Left lung (tissue), 10 donors: ENCODE results near the gene ICAM4. TPM values are rescaled to one million over a fixed set of nuclear protein-coding genes. Genes with fewer than 3 reads are reported as not detected.

Source experiments
- ATAC-seq: fragments of 200-7000 bp; cut with Tn5 transposase; one replicate; pipeline ENCODE4 v1.9.1; 2020; ENCODE audit warnings: moderate library complexity
- DNase-seq, 4 donors: peaks; one replicate each; pipeline ENCODE4 v3.0.0-alpha.2; 2013 to 2020
- H3K27ac ChIP-seq, 2 donors: fragments of 200-600 bp; sonication (generic) in 1 of 2; one replicate each; pipeline versions ENCODE4 v1.5.0 to v1.8.0; 2020 to 2021
- H3K27me3 ChIP-seq, 2 donors: fragments of 200-600 bp; sonication (generic) in 1 of 2; one replicate each; pipeline versions ENCODE4 v1.5.0 to v1.8.0; 2020 to 2021
- H3K36me3 ChIP-seq, 2 donors: fragments of 200-600 bp; sonication (generic) in 1 of 2; one replicate each; pipeline versions ENCODE4 v1.5.0 to v1.8.0; 2020 to 2021
- H3K4me1 ChIP-seq, 2 donors: fragments of 200-600 bp; one replicate each; pipeline ENCODE4 v1.8.0; 2021
- H3K4me3 ChIP-seq, 2 donors: fragments of 200-600 bp; sonication (generic) in 1 of 2; one replicate each; pipeline versions ENCODE4 v1.5.0 to v1.8.0; 2020 to 2021; ENCODE audit warnings: mild to moderate bottlenecking in 1 of 2
- H3K9me3 ChIP-seq, 2 donors: fragments of 200-600 bp; sonication (generic) in 1 of 2; one replicate each; pipeline versions ENCODE4 v1.5.0 to v1.8.0; 2020 to 2021
- CTCF ChIP-seq, 2 donors: fragments of 200-600 bp; sonication (generic) in 1 of 2; IDR thresholded peaks; one replicate each; pipeline versions ENCODE4 v1.5.0 to v1.8.0; 2021; ENCODE audit warnings: antibody characterized with exemption in 2 of 2
- intact Hi-C, 2 donors: fragments of 100-400 bp; cut with DNase I; formaldehyde crosslinking; loops; one replicate each; pipeline versions ENCODE4 v1.11.2 to v1.14.2; 2022
- polyA plus RNA-seq, 6 donors: library from polyadenylated mRNA; unstranded; fragments of 120-200 nt; gene quantifications; one replicate each; pipeline ENCODE4 v1.2.1, GENCODE V29; 2013; ENCODE audit not compliant: insufficient read length in 6 of 6
- total RNA-seq, 2 donors: library from RNA; stranded (reverse); fragmentation: NEBNext Ultra II Directional; extraction: Animal tissue kit (Norgen Biotek cat#: 25700); gene quantifications; one replicate each; pipeline ENCODE4 v1.2.1, GENCODE V29; 2021
- donor health status: DM: no; HTN: yes; CAD: no.
- donor health status: DM: no; HTN: no; CAD: no.

Gene ICAM4
- total and polyA plus RNA-seq, 8 donors: 4.5 to 25.3 (median 14.7) TPM

GRCh38 chr19:10252707-10253106 is 34.0 kb upstream of the ICAM4 start:
- Histone ChIP-seq H3K27ac (peak overlapping the region in 1 of 2 donors; percentile 77), H3K9me3 (no peaks in the 10 kb centered on the region), H3K4me3 (peak overlapping the region; percentile 80 to 81), H3K27me3 (no peaks in the 10 kb centered on the region), H3K4me1 (peaks cover 3 to 27% of the 10 kb centered on the region in 2 donors), H3K36me3 (peaks cover 0 to 39% of the 10 kb centered on the region in 2 donors)
- intact Hi-C loops: no loop called here
- no peak for TF ChIP-seq CTCF (IDR thresholded peaks at IDR 0.05)
- DNase-seq (no peak), ATAC-seq (no peak)

- no peak for DNase-seq
- no peak overlapping the region for H3K27ac ChIP-seq
- ATAC-seq: no peak
- H3K9me3 ChIP-seq: no peaks in the 10 kb centered on the region
- H3K36me3 ChIP-seq: peaks cover 0 to 51% of the 10 kb centered on the region in 2 donors
- H3K27me3 ChIP-seq: no peaks in the 10 kb centered on the region
- no peak for TF ChIP-seq CTCF (IDR thresholded peaks at IDR 0.05)
- intact Hi-C loops: no loop called here
- peaks cover 3 to 29% of the 10 kb centered on the region in 2 donors for H3K4me1 ChIP-seq
- H3K4me3 ChIP-seq: no peak overlapping the region
Observed at GRCh38 chr19:10254244-10254643, 32.5 kb upstream of the ICAM4 start.

- TF ChIP-seq CTCF (IDR thresholded peaks at IDR 0.05): no peak
- Histone ChIP-seq H3K36me3 (peaks cover 0 to 51% of the 10 kb centered on the region in 2 donors), H3K9me3 (no peaks in the 10 kb centered on the region), H3K27me3 (no peaks in the 10 kb centered on the region), H3K27ac (no peak overlapping the region), H3K4me1 (peaks cover 3 to 31% of the 10 kb centered on the region in 2 donors), H3K4me3 (no peak overlapping the region)
- DNase-seq (no peak), ATAC-seq (no peak)
- intact Hi-C loops: loop anchor here (5.0 kb wide), 2 partner anchors 127 to 137 kb away; partner anchors contain the start of gene TYK2 (in 1 of the 2)
Observed at GRCh38 chr19:10255358-10255757, 31.4 kb upstream of the ICAM4 start.

- Histone ChIP-seq H3K4me1 (peaks cover 0 to 26% of the 10 kb centered on the region in 2 donors), H3K36me3 (peaks cover 0 to 51% of the 10 kb centered on the region in 2 donors), H3K27ac (no peak overlapping the region), H3K4me3 (no peak overlapping the region), H3K9me3 (no peaks in the 10 kb centered on the region), H3K27me3 (no peaks in the 10 kb centered on the region)
- TF ChIP-seq CTCF (IDR thresholded peaks at IDR 0.05): no peak
- DNase-seq (no peak), ATAC-seq (no peak)
- intact Hi-C loops: loop anchor here (5.0 kb wide), 2 partner anchors 126 to 136 kb away; partner anchors contain the start of gene TYK2 (in 1 of the 2)
Observed at GRCh38 chr19:10256551-10256950, 30.2 kb upstream of the ICAM4 start.

GRCh38 chr19:10256970-10257615 is 29.7 kb upstream of the ICAM4 start:
- intact Hi-C loops: loop anchor here (5.0 kb wide), 2 partner anchors 125 to 135 kb away; partner anchors contain the start of gene TYK2 (in 1 of the 2)
- Histone ChIP-seq H3K27me3 (no peaks in the 10 kb centered on the region), H3K4me3 (no peak overlapping the region), H3K36me3 (peaks cover 0 to 51% of the 10 kb centered on the region in 2 donors), H3K4me1 (peaks cover 0 to 26% of the 10 kb centered on the region in 2 donors), H3K9me3 (no peaks in the 10 kb centered on the region), H3K27ac (no peak overlapping the region)
- ATAC-seq (no peak), DNase-seq (no peak)
- no peak for TF ChIP-seq CTCF (IDR thresholded peaks at IDR 0.05)
